CD14-positive monocyte (primary cell): ENCODE results near the gene DGKB. TPM values are rescaled to one million over a fixed set of nuclear protein-coding genes. Genes with fewer than 3 reads are reported as not detected.

ENCODE experiments used
- DNase-seq, 3 donors: peaks; one replicate each; pipeline ENCODE4 v3.0.0-alpha.2; 2011 to 2022
- H2AFZ ChIP-seq: 2 replicates; pipeline ENCODE4 v1.6.0; 2012; ENCODE audit warnings: mild to moderate bottlenecking, low read depth, low read length, inconsistent platforms; ENCODE audit not compliant: insufficient read depth, poor library complexity, severe bottlenecking
- H3K27ac ChIP-seq, 2 donors: 1 replicate in 1 of 2; 2 replicates in 1 of 2; pipeline ENCODE4 v1.5.1; 2012 to 2013; ENCODE audit warnings: low read length in 2 of 2, control low read depth in 1 of 2, inconsistent platforms in 1 of 2, low read depth in 1 of 2, mild to moderate bottlenecking in 1 of 2
- H3K27me3 ChIP-seq, 2 donors: one replicate each; pipeline versions ENCODE4 v1.6.0 to v1.6.1; 2011 to 2013; ENCODE audit warnings: low read length in 2 of 2; ENCODE audit not compliant: control insufficient read depth in 2 of 2, insufficient read depth in 2 of 2
- H3K36me3 ChIP-seq, 2 donors: replicated peaks in 1 of 2; 1 replicate in 1 of 2; 2 replicates in 1 of 2; pipeline versions ENCODE4 v1.5.1 to v1.6.1; 2012 to 2013; ENCODE audit warnings: low read length in 2 of 2, control low read depth in 1 of 2, inconsistent platforms in 1 of 2, mild to moderate bottlenecking in 1 of 2; ENCODE audit not compliant: insufficient read depth in 2 of 2, control insufficient read depth in 1 of 2
- H3K4me1 ChIP-seq, 2 donors: 1 replicate in 1 of 2; 2 replicates in 1 of 2; pipeline versions ENCODE4 v1.5.1 to v1.6.1; 2012 to 2013; ENCODE audit warnings: low read length in 2 of 2, control low read depth in 1 of 2, inconsistent platforms in 1 of 2, mild to moderate bottlenecking in 1 of 2, moderate library complexity in 1 of 2; ENCODE audit not compliant: insufficient read depth in 2 of 2, control insufficient read depth in 1 of 2
- H3K4me2 ChIP-seq: replicated peaks from 2 replicates; pipeline ENCODE3; 2012; ENCODE audit warnings: low read length, moderate library complexity, mild to moderate bottlenecking; ENCODE audit not compliant: poor library complexity, severe bottlenecking; ENCODE audit errors: extremely low read depth
- H3K4me3 ChIP-seq, 3 experiments: fragments of 200-600 bp in 1 of 3; sonication (generic) in 1 of 3; replicated peaks in 1 of 3; 1 replicate in 2 of 3; 2 replicates in 1 of 3; pipeline ENCODE4 v1.5.1; 2011 to 2013; ENCODE audit warnings: low read length in 3 of 3, mild to moderate bottlenecking in 3 of 3, control low read depth in 2 of 3, low read depth in 2 of 3, inconsistent platforms in 1 of 3, moderate library complexity in 1 of 3
- H3K79me2 ChIP-seq: 2 replicates; pipeline ENCODE4 v1.6.0; 2012; ENCODE audit warnings: mild to moderate bottlenecking, control low read depth, inconsistent platforms, low read length, moderate library complexity; ENCODE audit not compliant: insufficient read depth
- H3K9ac ChIP-seq: 2 replicates; pipeline ENCODE4 v1.6.0; 2017; ENCODE audit warnings: low read length, mild to moderate bottlenecking; ENCODE audit not compliant: insufficient read depth, poor library complexity, severe bottlenecking
- H3K9me3 ChIP-seq, 2 donors: replicated peaks in 1 of 2; 1 replicate in 1 of 2; 2 replicates in 1 of 2; pipeline versions ENCODE4 v1.5.1 to v1.6.1; 2012 to 2013; ENCODE audit warnings: low read length in 2 of 2, control low read depth in 1 of 2; ENCODE audit not compliant: control insufficient read depth in 1 of 2, insufficient read depth in 1 of 2
- H4K20me1 ChIP-seq: 2 replicates; pipeline ENCODE4 v1.6.0; 2012; ENCODE audit warnings: mild to moderate bottlenecking, low read length, control low read depth, moderate library complexity; ENCODE audit not compliant: insufficient read depth
- H3K27ac Mint-ChIP-seq, 7 donors: one replicate each; pipeline ENCODE4 v1.8.0; 2020; ENCODE audit warnings: mild to moderate bottlenecking in 7 of 7, mixed read lengths in 7 of 7, moderate library complexity in 6 of 7, inconsistent platforms in 2 of 7
- H3K27me3 Mint-ChIP-seq, 3 donors: one replicate each; pipeline ENCODE4 v1.8.0; 2021 to 2022; ENCODE audit warnings: low read depth in 3 of 3, mild to moderate bottlenecking in 3 of 3, mixed read lengths in 3 of 3, moderate library complexity in 3 of 3, inconsistent platforms in 1 of 3
- H3K36me3 Mint-ChIP-seq, 2 donors: one replicate each; pipeline ENCODE4 v1.8.0; 2020; ENCODE audit warnings: mixed read lengths in 2 of 2, inconsistent platforms in 1 of 2, mild to moderate bottlenecking in 1 of 2
- H3K4me1 Mint-ChIP-seq: one replicate; pipeline ENCODE4 v1.8.0; 2020; ENCODE audit warnings: mild to moderate bottlenecking, mixed read lengths
- H3K4me3 Mint-ChIP-seq, 2 donors: one replicate each; pipeline ENCODE4 v1.8.0; 2020; ENCODE audit warnings: mild to moderate bottlenecking in 2 of 2, mixed read lengths in 2 of 2, moderate library complexity in 1 of 2
- H3K9me3 Mint-ChIP-seq, 7 donors: one replicate each; pipeline ENCODE4 v1.8.0; 2020 to 2022; ENCODE audit warnings: mixed read lengths in 7 of 7, mild to moderate bottlenecking in 6 of 7, moderate library complexity in 6 of 7, inconsistent platforms in 2 of 7
- CTCF ChIP-seq: fragments of 200-600 bp; IDR thresholded peaks from one replicate; pipeline ENCODE4 v1.8.0; 2022; ENCODE audit warnings: antibody characterized with exemption, mild to moderate bottlenecking
- WGBS: methylation state at CpG from one replicate; pipeline ENCODE4 v1.1.5; 2013; ENCODE audit warnings: missing lambda C conversion rate; ENCODE audit not compliant: insufficient coverage; 5-methylcytosine and 5-hydroxymethylcytosine counted together
- intact Hi-C, 2 donors: fragments of 100-400 bp; cut with micrococcal nuclease; formaldehyde crosslinking; loops; one replicate each; pipeline versions ENCODE4 v1.15.0 to v1.15.1; 2023
- polyA plus RNA-seq, 3 donors: library from polyadenylated mRNA; depleted of rRNA in 1 of 3; unstranded in 2 of 3; stranded (reverse) in 1 of 3; fragments of 300-500 nt in 2 of 3; fragments of >200 nt in 1 of 3; fragmentation: Illumina TruSeq in 2 of 3; gene quantifications; 1 replicate in 2 of 3; 2 replicates in 1 of 3; pipeline ENCODE4 v1.2.3, GENCODE V29; 2012 to 2021

Gene DGKB
- polyA plus RNA-seq, 3 donors, result not detected

GRCh38 chr7:14734839-14735321 lies 167.7 kb downstream of the DGKB start:
- no peaks in the 10 kb centered on the region for H3K27me3 Mint-ChIP-seq
- DNase-seq, result no peak
- WGBS, result 66% methylated on average over 5 of the region's 9 CpGs
- no peaks in the 10 kb centered on the region for H3K4me1 ChIP-seq
- peaks cover 4 to 17% (median 8%) of the 10 kb centered on the region in 7 donors for H3K9me3 Mint-ChIP-seq
- H3K4me1 Mint-ChIP-seq, result no peaks in the 10 kb centered on the region
- no peak overlapping the region for H3K4me3 ChIP-seq
- TF ChIP-seq CTCF, result no peak
- no peak overlapping the region for H3K4me3 Mint-ChIP-seq
- H2AFZ ChIP-seq, result no peak overlapping the region
- H3K27me3 ChIP-seq, result no peaks in the 10 kb centered on the region
- intact Hi-C loops, result no loop called here
- no peaks in the 10 kb centered on the region for H3K36me3 Mint-ChIP-seq
- no peaks in the 10 kb centered on the region for H4K20me1 ChIP-seq
- no peaks in the 10 kb centered on the region for H3K36me3 ChIP-seq
- peaks cover 10 to 13% of the 10 kb centered on the region in 2 donors for H3K9me3 ChIP-seq
- H3K4me2 ChIP-seq, result no peak overlapping the region
- no peak overlapping the region for H3K27ac ChIP-seq
- no peak overlapping the region for H3K9ac ChIP-seq
- H3K79me2 ChIP-seq, result no peaks in the 10 kb centered on the region
- H3K27ac Mint-ChIP-seq, result no peak overlapping the region

GRCh38 chr7:14720785-14721184 lies 181.8 kb downstream of the DGKB start:
- H3K36me3 ChIP-seq, result no peaks in the 10 kb centered on the region
- no peaks in the 10 kb centered on the region for H3K4me1 ChIP-seq
- H3K79me2 ChIP-seq, result no peaks in the 10 kb centered on the region
- H3K27ac ChIP-seq, result no peak overlapping the region
- Mint-ChIP-seq H3K4me3 (no peak overlapping the region), H3K27me3 (peaks cover 0 to 2% (median 0%) of the 10 kb centered on the region in 3 donors), H3K36me3 (no peaks in the 10 kb centered on the region), H3K9me3 (peaks cover 0 to 1% (median 0%) of the 10 kb centered on the region in 7 donors), H3K27ac (no peak overlapping the region), H3K4me1 (no peaks in the 10 kb centered on the region)
- no peaks in the 10 kb centered on the region for H3K9me3 ChIP-seq
- no peak overlapping the region for H3K9ac ChIP-seq
- no peak for TF ChIP-seq CTCF
- H3K4me3 ChIP-seq, result no peak overlapping the region
- intact Hi-C loops, result no loop called here
- no peak for DNase-seq
- no peaks in the 10 kb centered on the region for H4K20me1 ChIP-seq
- no peaks in the 10 kb centered on the region for H3K27me3 ChIP-seq
- WGBS, result 100% methylated on average over 1 of the region's 3 CpGs
- no peak overlapping the region for H2AFZ ChIP-seq
- H3K4me2 ChIP-seq, result no peak overlapping the region
